HT-29 (cell line): ENCODE measurements around the gene NOB1. TPM values are rescaled to one million over a fixed set of nuclear protein-coding genes. Genes with fewer than 3 reads are reported as not detected.
A peak's percentile ranks its signal among the peaks of the same experiment; 100 is the strongest.

Experiments
- DNase-seq: peaks from one replicate; pipeline ENCODE4 v3.0.0-alpha.2; 2015; ENCODE audit warnings: low spot score
- total RNA-seq: library from RNA; depleted of rRNA; stranded (reverse); fragments of >200 nt; shearing (Covaris generic); gene quantifications from 2 replicates; pipeline ENCODE4 v1.2.3, GENCODE V29; 2014

The NOB1 gene
- total RNA-seq, 1 experiment from 2014 or later, result 37.2 TPM

DNA sequence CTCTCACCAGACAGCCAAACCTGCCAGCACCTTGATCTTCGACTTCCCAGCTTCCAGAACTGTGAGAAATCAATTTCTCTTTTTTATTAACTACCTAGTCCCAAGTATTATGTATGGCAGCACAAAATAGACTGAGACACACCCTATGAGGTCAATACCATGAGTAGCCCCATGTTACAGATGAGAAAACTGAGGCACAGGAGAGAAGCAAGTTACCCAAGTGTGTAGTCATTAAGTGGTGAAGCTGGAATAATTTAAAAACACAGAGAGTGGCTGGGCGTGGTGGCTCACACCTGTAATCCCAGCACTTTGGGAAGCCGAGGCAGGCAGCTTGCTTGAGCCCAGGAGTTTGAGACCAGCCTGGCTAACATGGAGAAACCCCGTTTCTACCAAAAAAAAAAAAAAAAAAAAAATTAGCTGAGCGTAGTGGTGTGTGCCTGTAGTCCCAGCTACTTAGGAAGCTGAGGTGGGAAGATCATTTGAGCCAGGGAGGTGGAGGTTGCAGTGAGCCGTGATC, 33.2 kb downstream of the NOB1 start:
- DNase-seq, result no peak

DNA sequence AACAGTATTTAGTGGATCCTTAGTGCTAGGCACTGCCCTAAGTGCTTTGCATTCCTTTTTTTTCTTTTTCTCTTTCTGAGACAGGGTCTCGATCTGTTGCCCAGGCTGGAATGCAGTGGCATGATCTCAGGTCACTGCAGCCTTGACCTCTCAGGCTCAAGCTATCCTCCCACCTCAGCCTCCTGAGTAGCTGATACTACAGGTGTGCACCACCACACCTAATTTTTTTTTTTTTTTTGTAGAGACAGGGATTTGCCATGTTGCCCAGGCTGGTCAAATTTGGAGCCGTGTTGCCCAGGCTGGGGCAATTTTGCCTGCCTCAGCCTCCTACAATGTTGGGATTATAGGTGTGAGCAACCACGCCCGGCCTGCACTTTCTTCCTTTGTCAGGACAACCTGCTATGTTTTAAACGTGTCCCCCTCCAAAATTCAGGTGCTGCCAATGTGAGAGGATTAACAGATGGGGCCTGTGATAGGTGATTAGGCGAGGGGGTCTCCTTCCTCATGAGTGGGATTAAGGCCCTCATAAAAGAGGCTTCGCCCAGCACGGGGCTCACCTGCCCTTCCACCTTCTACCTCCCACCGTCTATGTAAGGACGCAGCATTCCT, 33.8 kb downstream of the NOB1 start:
- DNase-seq, result no peak

- DNase-seq, result no peak
Observed at GRCh38 chr16:69718111-69718764, 36.5 kb downstream of the NOB1 start.

DNA sequence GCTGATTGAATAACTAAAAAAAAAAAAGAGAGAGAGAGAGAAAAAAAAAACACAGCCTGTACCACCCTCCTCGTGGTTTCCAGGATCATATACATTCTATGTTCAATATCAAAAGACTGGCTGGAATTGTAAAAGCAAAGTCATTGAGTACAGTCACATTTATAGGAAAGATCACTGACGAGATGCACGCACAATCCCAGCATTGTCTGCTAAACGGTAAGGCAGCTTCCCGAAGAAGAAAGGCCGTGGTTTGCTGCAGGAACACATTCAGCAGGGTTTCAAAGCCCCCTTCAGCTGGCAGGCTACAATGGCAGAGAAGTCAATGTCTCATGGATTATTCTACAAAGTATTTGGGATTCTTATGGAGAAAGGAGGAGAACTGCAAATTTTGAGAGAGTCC, 37.7 kb downstream of the NOB1 start:
- no peak for DNase-seq

- DNase-seq, result no peak
Observed at GRCh38 chr16:69712914-69713581, 41.7 kb downstream of the NOB1 start.

GRCh38 chr16:69712277-69712676, 42.4 kb downstream of the NOB1 start:
- no peak for DNase-seq

DNA sequence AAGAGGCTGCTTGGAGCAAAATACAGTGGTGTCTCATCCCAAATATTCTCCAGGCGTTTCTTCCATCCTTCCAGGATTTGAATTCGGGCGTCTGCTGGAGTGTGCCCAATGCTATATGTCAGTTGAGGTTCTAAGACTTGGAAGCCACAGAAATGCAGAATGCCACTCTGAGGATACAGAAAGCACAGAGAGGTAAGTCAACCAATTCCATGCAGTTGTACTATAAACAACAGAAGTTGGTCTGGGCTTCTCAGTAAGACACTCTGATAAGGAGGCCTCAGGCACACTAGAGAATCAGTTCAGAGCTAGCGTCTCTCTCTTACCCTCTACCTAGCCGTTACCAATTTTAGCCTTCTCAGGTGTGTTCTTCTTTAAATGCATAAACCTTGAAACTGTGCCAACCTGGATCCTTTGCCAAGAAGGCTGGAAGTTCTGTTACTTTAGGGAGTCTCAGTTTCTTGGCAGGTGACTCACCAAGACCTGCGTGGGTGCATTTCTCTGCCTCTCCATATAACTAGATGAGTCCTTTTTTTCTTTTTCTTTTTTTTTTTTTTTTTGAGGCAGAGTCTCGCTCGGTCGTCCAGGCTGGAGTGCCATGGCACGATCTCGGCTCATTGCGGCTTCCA, 43.5 kb downstream of the NOB1 start:
- DNase-seq, result peak; percentile 46

DNA sequence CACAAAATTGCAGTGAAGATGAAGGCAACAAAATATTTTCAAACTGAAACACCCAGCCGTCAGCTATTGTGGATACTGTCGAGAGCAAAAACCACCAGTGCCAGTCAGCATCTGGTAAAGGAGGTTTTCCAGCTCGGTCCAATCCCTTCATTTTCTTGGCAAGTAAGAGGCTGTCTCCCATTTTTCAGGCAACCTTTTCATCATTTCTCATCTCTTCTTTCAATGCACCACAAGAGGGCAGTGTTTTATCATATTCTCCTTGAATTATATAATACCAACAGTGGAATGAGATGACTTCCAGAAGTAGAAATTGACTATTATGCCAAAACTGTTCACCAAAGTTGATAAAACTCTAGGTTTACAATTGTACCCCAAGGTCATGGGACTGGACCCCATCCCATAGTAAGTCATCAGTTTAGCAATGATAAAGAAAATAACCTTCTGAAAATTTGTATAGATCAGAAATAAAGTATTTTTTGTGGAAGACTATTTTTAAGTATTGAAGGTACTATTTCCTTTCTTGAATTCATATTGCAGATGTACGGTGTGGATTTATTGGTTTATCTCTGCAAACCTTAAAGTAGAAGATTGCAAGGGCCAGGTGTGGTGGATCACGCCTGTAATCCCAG, 45.2 kb downstream of the NOB1 start:
- DNase-seq, result peak; percentile 77

DNA sequence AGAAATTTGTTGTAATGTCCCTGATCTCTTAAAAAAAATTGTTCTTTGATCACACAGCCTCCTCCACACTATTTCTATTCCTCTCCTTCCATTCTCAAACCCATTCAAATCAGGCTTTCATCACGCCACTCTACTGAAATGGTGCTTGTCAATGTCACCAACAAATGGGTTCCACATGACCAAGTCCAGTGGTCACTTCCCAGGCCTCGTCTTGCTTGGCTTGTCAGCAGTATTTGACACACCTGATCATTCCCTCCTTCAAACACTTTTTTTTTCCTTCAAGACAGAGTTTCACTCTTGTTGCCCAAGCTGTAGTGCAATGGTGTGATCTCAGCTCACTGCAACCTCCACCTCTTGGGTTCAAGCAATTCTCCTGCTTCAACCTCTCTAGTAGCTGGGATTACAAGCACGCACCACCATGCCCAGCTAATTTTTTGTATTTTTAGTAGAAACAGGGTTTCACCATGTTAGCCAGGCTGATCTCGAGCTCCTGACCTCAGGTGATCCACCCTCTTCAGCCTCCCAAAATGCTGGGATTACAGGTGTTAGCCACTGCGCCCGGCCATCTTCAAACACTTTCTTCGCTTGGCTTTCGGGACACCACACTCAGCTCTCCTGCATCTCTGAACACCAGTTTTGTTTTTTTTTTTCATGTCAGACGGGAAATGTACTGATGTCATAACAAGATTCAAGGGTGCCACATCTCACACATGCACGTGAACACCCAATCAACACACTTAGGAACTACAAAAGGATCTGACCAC, 46.6 kb downstream of the NOB1 start:
- no peak for DNase-seq

DNA sequence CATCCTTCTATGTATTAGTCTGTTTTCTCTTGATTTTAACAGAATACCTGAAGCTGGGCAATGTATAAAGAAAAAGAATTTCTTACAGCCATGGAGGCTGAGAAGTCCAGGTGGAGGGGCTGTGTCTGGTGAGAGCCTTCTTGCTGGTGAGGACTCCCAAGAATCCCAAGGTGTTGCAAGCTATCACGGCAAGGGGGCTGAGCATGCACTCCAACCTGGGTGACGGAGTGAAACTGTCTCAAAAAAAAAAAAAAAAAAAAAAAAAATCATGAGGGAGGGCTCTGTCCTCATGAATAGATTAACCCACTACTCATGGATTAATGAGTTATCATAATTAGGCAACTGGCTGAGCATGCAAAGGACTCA, 47.8 kb downstream of the NOB1 start:
- no peak for DNase-seq

- peak; percentile 50 for DNase-seq
Observed at GRCh38 chr16:69706256-69706974, 48.3 kb downstream of the NOB1 start.

- no peak for DNase-seq
Observed at GRCh38 chr16:69703638-69704037, 51.1 kb downstream of the NOB1 start.

GRCh38 chr16:69701866-69702265, 52.9 kb downstream of the NOB1 start:
- DNase-seq, result no peak

DNA sequence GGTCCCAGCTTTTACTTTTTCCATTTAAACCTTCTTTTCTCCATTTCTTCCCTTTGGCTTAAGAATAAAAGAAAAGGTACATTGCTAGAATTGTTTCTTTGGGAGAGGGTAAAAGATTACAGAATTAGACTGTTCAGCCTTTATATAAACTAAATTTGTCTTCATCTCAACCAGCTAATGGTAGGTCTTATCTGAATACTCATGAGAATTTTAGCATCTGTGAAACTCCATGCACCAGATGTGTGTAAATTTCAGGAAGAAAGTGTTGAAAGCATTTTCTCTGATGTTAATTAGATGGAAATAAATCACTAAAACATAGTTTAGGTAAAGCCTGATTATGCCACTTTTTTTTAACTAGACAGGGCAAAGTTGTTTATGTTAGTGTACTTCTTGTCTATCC, 53.3 kb downstream of the NOB1 start:
- DNase-seq, result no peak

DNA sequence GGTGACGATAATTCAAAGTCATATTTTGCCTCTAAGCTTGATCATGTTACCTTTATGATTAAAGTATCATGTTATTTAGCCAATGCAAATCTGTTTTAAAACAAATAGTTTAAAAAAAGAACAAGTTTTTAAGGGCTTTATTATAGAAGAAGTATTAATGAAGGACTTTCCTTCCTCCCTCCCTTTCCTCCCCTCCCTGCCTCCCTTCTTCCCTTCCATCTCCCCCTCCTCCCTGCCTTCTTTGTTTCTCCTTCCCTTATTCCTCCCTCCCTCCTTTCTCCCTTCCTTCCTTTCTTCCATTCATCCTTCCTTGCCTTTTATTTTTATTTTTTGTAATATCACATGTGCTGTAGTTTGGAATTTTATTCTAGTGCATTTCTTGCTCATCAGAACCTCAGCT, 54.8 kb downstream of the NOB1 start:
- DNase-seq, result no peak

DNA sequence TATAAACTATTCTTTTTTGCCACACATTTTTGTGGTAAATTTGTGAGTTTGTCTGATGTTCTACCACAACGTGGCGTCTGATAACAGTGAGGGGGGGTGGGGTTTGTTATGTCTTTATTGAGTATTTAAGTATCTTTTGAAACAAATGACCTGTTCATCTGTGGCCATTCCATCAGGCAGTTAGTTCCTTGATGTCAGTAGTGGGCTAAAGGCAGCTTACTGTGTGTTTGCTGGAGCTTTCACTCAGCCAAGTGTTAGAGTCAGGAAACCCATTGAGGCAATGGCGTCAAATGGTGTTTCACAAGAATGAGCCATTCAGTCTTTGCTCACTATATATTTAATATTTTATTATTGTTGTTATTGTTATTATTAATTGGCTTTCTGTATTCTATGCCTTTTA, 56.3 kb downstream of the NOB1 start:
- no peak for DNase-seq

GRCh38 chr16:69693916-69694315, 60.8 kb downstream of the NOB1 start:
- DNase-seq, result no peak

GRCh38 chr16:69691980-69692911, 62.5 kb downstream of the NOB1 start:
- DNase-seq, result no peak
